Stomach smooth muscle (tissue), 2 donors: ENCODE results near the gene FBN2.

Experiments used
- H3K27ac ChIP-seq: one replicate; pipeline ENCODE4 v1.7.0; 2013; ENCODE audit warnings: mild to moderate bottlenecking, low read length, inconsistent platforms
- H3K27me3 ChIP-seq, 2 donors: one replicate each; pipeline ENCODE4 v1.7.0; 2013; ENCODE audit warnings: low read length in 2 of 2; ENCODE audit not compliant: insufficient read depth in 2 of 2, control insufficient read depth in 1 of 2
- H3K36me3 ChIP-seq, 2 donors: one replicate each; pipeline ENCODE4 v1.7.0; 2013; ENCODE audit warnings: low read length in 2 of 2; ENCODE audit not compliant: control insufficient read depth in 2 of 2, insufficient read depth in 2 of 2
- H3K4me1 ChIP-seq: one replicate; pipeline ENCODE4 v1.7.0; 2013; ENCODE audit warnings: low read length; ENCODE audit not compliant: control insufficient read depth, insufficient read depth
- H3K4me3 ChIP-seq, 2 donors: one replicate each; pipeline ENCODE4 v1.7.0; 2013; ENCODE audit warnings: low read length in 2 of 2
- H3K9ac ChIP-seq, 2 donors: one replicate each; pipeline ENCODE4 v1.7.0; 2013; ENCODE audit warnings: low read length in 2 of 2, mild to moderate bottlenecking in 1 of 2
- H3K9me3 ChIP-seq, 2 donors: one replicate each; pipeline ENCODE4 v1.7.0; 2013; ENCODE audit warnings: low read length in 2 of 2; ENCODE audit not compliant: control insufficient read depth in 2 of 2
- donor health status: healthy.
- donor health status: Pancreatic carcinoma.

FBN2 gene

DNA sequence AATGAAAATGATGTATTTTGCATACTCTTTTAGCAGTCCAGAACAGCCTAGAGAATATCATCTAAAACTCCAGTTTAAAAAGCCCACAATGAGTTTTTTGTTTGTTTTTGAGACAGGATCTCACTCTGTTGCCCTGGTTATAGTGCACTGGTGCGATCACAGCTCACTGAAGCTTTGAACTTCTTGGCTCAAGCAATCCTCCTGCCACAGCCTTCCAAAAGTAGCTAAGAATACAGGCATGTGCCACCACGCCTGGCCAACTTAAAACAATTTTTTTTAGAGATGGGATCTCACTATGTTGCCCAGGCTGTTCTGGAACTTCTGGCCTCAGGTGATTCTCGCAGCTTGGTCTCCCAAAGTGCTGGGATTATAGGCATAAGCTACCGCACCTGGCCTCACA is 175.7 kb downstream of the FBN2 start:
- Histone ChIP-seq H3K9me3 (no peaks in the 10 kb centered on the region), H3K36me3 (no peaks in the 10 kb centered on the region)

DNA sequence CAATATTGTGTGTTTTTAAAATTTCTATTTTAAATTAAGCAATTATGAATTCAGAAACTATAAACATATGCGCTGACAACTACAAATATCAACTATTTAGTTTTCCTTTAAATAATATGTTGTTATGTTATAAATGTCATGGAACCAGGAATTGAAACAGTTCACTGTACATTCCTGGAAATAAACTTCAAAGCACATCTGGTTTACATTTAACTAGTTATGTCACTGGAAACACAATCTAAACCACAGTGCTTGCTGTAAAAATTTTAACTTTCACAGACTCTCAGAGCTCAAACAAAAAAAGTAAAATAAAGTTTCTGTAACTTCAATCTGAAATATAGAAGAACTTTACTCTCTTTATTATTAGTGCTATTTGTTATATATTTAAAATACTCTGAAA is 179.2 kb downstream of the FBN2 start:
- Histone ChIP-seq H3K36me3 (no peaks in the 10 kb centered on the region), H3K4me1 (no peaks in the 10 kb centered on the region), H3K9ac (no peak overlapping the region), H3K27me3 (no peaks in the 10 kb centered on the region), H3K27ac (no peak overlapping the region), H3K4me3 (no peak overlapping the region), H3K9me3 (no peaks in the 10 kb centered on the region)

More for the DNA sequence above, 175.7 kb downstream of the FBN2 start:
- Histone ChIP-seq H3K4me1 (no peaks in the 10 kb centered on the region), H3K9ac (no peak overlapping the region), H3K27ac (no peak overlapping the region), H3K27me3 (no peaks in the 10 kb centered on the region), H3K4me3 (no peak overlapping the region)

- Histone ChIP-seq H3K4me1 (no peaks in the 10 kb centered on the region), H3K4me3 (no peak overlapping the region), H3K9me3 (no peaks in the 10 kb centered on the region), H3K9ac (no peak overlapping the region), H3K36me3 (no peaks in the 10 kb centered on the region), H3K27me3 (no peaks in the 10 kb centered on the region), H3K27ac (no peak overlapping the region)
These were observed 180.8 kb downstream of the FBN2 start for GRCh38 chr5:128357226-128357625.

GRCh38 chr5:128355961-128356360 is 182.1 kb downstream of the FBN2 start:
- Histone ChIP-seq H3K9ac (no peak overlapping the region), H3K36me3 (no peaks in the 10 kb centered on the region), H3K4me3 (no peak overlapping the region), H3K27me3 (no peaks in the 10 kb centered on the region), H3K4me1 (no peaks in the 10 kb centered on the region), H3K27ac (no peak overlapping the region), H3K9me3 (no peaks in the 10 kb centered on the region)

DNA sequence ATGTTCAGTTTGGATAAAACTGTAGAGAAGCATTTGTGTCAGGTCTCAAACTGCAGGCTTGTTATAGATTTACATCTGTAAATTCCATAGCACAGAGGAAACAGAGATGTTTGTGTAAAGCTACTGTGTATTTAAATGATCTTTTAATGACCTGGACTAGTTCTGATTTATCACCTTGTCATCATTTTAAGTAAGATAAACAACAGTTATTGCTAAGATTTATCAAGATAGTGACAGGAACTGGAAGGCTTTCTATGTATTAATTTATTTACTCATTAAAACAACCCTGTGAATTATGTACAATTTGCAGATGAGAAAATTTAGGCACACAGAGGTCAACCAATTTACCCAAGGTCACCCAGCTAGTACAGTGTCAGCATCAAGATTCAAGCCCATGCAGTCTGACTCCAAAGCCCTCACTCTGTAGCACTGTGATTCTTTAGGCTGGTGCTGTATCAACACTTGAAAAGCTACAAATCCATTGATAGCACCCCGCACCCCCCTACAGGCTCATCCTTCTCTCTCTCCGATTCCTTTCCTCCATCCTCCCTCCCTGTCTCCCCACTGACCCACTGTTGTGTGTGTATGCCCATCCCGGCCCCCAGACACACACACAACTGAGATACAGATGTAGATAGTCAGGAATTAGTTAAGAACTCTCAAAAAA is 184.5 kb downstream of the FBN2 start:
- Histone ChIP-seq H3K27ac (no peak overlapping the region), H3K9ac (no peak overlapping the region), H3K4me1 (no peaks in the 10 kb centered on the region), H3K9me3 (no peaks in the 10 kb centered on the region), H3K4me3 (no peak overlapping the region), H3K27me3 (no peaks in the 10 kb centered on the region), H3K36me3 (no peaks in the 10 kb centered on the region)

DNA sequence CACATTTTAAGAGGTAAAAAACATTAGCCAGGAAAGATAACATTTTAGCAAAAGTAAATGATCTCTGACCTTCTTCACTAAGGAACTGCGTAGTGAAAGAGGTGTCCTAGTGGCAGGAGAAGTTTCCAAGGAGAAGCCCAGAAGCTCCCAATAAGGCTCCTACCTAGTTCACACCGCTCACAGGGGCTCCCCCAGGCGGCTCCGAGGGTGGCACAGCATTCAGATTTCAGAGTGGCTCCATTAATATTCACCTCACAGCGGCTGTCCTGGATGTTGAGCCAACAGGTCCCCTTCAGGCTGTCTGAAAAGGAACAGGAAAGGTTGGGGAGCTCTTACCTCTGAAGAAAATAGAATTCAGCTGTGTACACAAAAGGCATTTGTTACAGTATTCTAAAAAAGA is 187.3 kb downstream of the FBN2 start:
- no peak overlapping the region for H3K27ac ChIP-seq
- H3K9me3 ChIP-seq: no peaks in the 10 kb centered on the region
- H3K4me1 ChIP-seq: peaks cover 3% of the 10 kb centered on the region
- no peak overlapping the region for H3K9ac ChIP-seq
- no peaks in the 10 kb centered on the region for H3K27me3 ChIP-seq
- H3K4me3 ChIP-seq: no peak overlapping the region
- H3K36me3 ChIP-seq: no peaks in the 10 kb centered on the region

DNA sequence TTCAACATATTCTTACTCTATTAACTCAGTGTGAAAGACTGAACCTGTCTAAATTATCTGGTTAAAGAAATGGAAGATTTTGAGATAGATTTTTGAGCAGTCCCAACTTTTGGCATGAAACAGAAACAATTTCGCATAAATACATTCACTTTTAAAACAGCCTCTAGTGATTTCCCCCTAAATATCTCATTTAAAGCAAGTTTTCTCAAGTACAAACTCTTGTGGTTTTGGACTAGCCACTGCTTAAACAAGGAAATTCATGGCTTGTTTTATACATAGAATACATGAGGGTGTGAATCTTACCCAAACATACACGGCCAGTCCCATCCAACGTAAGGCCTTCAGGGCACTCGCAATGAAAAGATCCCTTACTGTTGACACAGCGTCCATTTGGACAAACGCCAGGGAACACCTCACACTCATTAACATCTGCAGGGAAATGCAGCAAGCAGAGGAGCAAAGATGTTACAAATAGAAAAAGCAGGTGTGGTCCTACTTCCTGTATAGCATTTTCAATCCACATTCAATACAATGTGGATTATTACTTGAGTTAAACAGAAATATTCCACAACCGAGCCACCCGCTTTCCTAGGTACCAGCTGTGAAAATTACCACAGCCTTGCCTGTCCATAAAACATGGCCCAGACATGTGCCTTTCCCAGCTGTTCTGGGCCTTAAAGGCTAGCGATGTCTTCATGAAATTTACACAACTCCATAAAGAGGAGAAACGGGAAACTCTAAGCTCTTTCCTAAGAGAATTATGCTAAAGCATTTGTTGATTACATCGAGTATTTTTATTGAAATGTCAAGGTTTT is 188.8 kb downstream of the FBN2 start:
- no peaks in the 10 kb centered on the region for H3K9me3 ChIP-seq
- H3K27me3 ChIP-seq: no peaks in the 10 kb centered on the region
- no peak overlapping the region for H3K4me3 ChIP-seq
- H3K9ac ChIP-seq: no peak overlapping the region
- no peaks in the 10 kb centered on the region for H3K36me3 ChIP-seq
- H3K4me1 ChIP-seq: peaks cover 9% of the 10 kb centered on the region
- no peak overlapping the region for H3K27ac ChIP-seq

DNA sequence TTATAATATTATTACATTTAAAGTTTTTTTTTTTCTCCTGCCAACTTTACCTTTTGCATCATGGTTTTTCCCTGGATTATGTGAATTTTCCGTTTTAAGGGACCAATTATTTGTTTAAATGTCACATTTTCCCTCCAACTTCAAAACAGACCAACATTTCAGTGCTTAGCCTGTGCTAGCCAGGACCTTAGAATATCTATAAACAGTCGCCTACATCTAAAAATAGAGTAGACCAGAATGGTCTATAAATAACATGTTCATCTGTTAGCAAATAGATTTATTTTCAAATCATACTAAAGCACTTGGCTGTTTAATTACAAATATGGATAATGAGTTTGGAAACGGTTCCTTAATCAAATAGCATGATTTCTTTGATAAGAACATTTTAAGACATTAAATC is 192.0 kb downstream of the FBN2 start:
- Histone ChIP-seq H3K27ac (no peak overlapping the region), H3K9me3 (no peaks in the 10 kb centered on the region), H3K9ac (no peak overlapping the region), H3K4me1 (peaks cover 9% of the 10 kb centered on the region), H3K4me3 (no peak overlapping the region), H3K36me3 (no peaks in the 10 kb centered on the region), H3K27me3 (no peaks in the 10 kb centered on the region)

- Histone ChIP-seq H3K27me3 (no peaks in the 10 kb centered on the region), H3K4me3 (no peak overlapping the region), H3K27ac (no peak overlapping the region), H3K9ac (no peak overlapping the region), H3K36me3 (no peaks in the 10 kb centered on the region), H3K9me3 (no peaks in the 10 kb centered on the region), H3K4me1 (peaks cover 9% of the 10 kb centered on the region)
These were observed 192.8 kb downstream of the FBN2 start for GRCh38 chr5:128345247-128345646.

DNA sequence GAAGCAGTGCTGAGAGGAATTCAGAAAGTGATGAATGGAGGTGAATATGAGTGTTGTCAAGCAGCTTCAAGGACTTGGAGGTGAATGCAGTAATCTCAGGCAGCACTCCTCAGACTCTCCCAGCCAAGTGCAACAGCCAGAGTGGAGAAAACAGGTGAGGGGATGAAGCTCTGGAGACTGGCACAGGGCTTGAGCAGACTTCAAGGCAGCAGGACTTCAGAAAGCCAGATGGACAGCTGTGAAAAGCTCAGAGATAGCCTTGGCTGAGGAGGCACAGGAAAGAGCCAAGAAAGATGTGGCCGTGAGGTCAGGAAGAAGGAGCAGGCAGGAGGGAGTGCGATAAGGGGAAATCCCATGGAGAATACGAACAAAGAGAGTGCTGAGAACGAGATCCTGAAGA is 194.9 kb downstream of the FBN2 start:
- Histone ChIP-seq H3K27ac (no peak overlapping the region), H3K36me3 (no peaks in the 10 kb centered on the region), H3K27me3 (no peaks in the 10 kb centered on the region), H3K4me1 (peaks cover 9% of the 10 kb centered on the region), H3K4me3 (no peak overlapping the region), H3K9me3 (no peaks in the 10 kb centered on the region), H3K9ac (no peak overlapping the region)

DNA sequence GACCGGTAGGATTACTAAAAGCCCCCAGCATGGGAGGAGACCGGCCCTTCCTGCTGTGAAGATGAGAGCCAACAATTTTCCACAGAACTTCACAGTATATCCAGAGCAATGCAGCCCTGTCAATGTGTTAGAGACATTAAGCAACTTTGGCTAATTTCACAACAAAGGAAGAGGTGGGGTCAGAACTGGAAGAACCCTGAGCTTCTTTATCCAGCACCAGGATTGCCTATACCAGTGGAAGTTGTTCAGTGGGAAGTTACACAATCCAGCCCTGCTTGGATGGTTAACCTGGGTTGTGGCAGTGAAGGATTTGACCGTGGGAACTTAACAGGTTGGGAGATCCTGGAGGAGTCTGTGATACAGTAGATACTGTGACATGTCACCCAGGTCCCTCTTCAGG is 197.0 kb downstream of the FBN2 start:
- H3K27ac ChIP-seq: no peak overlapping the region
- no peaks in the 10 kb centered on the region for H3K36me3 ChIP-seq
- H3K4me1 ChIP-seq: peaks cover 6% of the 10 kb centered on the region
- no peak overlapping the region for H3K4me3 ChIP-seq
- no peaks in the 10 kb centered on the region for H3K27me3 ChIP-seq
- H3K9ac ChIP-seq: no peak overlapping the region
- H3K9me3 ChIP-seq: no peaks in the 10 kb centered on the region
